Psoas muscle (tissue), 8 donors: ENCODE measurements around the gene HOXC13. TPM values are rescaled to one million over a fixed set of nuclear protein-coding genes. Genes with fewer than 3 reads are reported as not detected.
A peak's percentile ranks its signal among the peaks of the same experiment; 100 is the strongest.

Experiments used
- ATAC-seq, 4 donors: fragments of 200-7000 bp; cut with Tn5 transposase; one replicate each; pipeline ENCODE4 v1.9.1; 2020; ENCODE audit warnings: moderate library complexity in 3 of 4, mild to moderate bottlenecking in 2 of 4
- DNase-seq, 2 donors: peaks; one replicate each; pipeline ENCODE4 v3.0.0-alpha.2; 2020
- H3K27ac ChIP-seq: fragments of 200-600 bp; one replicate; pipeline ENCODE4 v1.8.0; 2022
- H3K27me3 ChIP-seq, 3 donors: fragments of 200-600 bp in 1 of 3; one replicate each; pipeline versions ENCODE4 v1.6.1 to v1.8.0; 2013 to 2022; ENCODE audit warnings: low read length in 2 of 3, mild to moderate bottlenecking in 2 of 3, moderate library complexity in 1 of 3; ENCODE audit not compliant: insufficient read depth in 3 of 3
- H3K36me3 ChIP-seq, 2 donors: fragments of 200-600 bp in 1 of 2; one replicate each; pipeline versions ENCODE4 v1.6.1 to v1.8.0; 2013 to 2022; ENCODE audit warnings: low read depth in 1 of 2, mild to moderate bottlenecking in 1 of 2, moderate library complexity in 1 of 2; ENCODE audit not compliant: insufficient read depth in 1 of 2
- H3K4me1 ChIP-seq: fragments of 200-600 bp; one replicate; pipeline ENCODE4 v1.8.0; 2022
- H3K4me3 ChIP-seq: fragments of 200-600 bp; one replicate; pipeline ENCODE4 v1.8.0; 2022; ENCODE audit warnings: mild to moderate bottlenecking
- H3K9me3 ChIP-seq: fragments of 200-600 bp; one replicate; pipeline ENCODE4 v1.8.0; 2022
- WGBS, 3 donors: extraction: QIAGEN DNeasy Blood & Tissue Kit; methylation state at CpG; one replicate each; pipeline versions ENCODE4 v1.1.6 to v1.1.7; 2013; 5-methylcytosine and 5-hydroxymethylcytosine counted together
- intact Hi-C, 2 donors: fragments of 100-400 bp; cut with DNase I; formaldehyde crosslinking; loops; one replicate each; pipeline versions ENCODE4 v1.11.0 to v1.14.2; 2022
- polyA plus RNA-seq, 3 donors: library from polyadenylated mRNA; stranded (reverse); fragments of 200-250 nt; gene quantifications; one replicate each; pipeline ENCODE4 v1.2.3, GENCODE V29; 2013
- total RNA-seq, 4 donors: library from RNA; stranded (reverse); fragmentation: NEBNext Ultra II Directional in 2 of 4; extraction: Animal tissue kit (Norgen Biotek cat#: 25700) in 2 of 4; gene quantifications; one replicate each; pipeline versions ENCODE4 v1.2.1 to v1.2.4, GENCODE V29; 2021 to 2023
- TF ChIP-seq, protein P1 (sequence below): fragments of 200-600 bp; IDR thresholded peaks from one replicate; pipeline ENCODE4 v1.8.0; 2022; ENCODE audit warnings: antibody characterized with exemption
- donor health status: healthy with polysubstance abuse.
- donor health status: DM: no; HTN: no; CAD: no; lungs with moderate emphysema.
- donor health status: Bipolar disorder and iron deficiency.
- donor health status: healthy.
- donor health status: DM: yes; HTN: yes; CAD: no.
- donor health status: DM: no; HTN: no; CAD: no.
- donor health status: DM: no; HTN: no; CAD: no.
- donor health status: DM: yes; HTN: yes; CAD: no.

Gene HOXC13
- total and polyA plus RNA-seq, 7 donors, result 0.23 TPM; not detected in 6

DNA sequence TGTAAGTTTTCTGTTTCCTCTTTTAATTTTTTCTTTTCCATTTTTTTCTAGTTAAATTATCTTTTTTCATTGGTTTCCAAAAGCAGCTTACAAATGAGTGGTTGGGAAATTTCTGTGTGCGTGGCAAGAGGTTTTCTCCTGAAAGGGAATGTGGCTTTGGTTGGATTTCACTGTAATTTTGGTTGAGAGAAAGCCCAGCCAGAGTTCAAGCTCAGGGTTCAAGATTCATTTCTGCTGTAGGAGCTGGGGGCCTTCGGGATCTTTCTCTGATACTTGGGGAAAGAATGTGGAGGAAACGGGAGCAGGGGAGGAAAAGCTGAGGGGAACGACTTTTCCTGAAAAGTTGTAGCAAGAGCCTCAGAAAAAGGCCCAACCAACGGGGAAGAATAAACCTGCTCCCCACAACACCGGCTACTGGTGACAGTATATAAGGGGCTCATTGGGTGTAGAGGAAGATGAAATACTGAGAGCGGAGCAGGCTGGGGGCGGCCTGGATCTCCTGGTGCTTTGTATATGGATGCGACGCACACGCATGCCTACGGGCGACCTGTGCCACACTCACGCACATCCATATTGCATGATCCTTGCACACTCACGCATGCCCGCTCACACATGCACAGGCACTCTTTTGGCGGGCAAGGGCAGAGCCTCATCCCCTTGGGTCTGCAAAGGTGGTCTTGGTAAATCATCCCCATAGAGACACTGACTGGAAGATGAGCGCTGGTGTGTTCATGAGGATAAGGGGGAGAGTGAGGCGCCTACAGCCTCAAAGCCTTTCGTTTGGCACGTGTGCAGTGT lies 48.3 kb downstream of the HOXC13 start:
- peak overlapping the region; percentile 95 for H3K27ac ChIP-seq
- 13 to 24% (median 13%) methylated on average over 21 of the region's 21 CpGs for WGBS, 3 donors
- H3K36me3 ChIP-seq, result no peaks in the 10 kb centered on the region
- TF ChIP-seq, protein P1, sequence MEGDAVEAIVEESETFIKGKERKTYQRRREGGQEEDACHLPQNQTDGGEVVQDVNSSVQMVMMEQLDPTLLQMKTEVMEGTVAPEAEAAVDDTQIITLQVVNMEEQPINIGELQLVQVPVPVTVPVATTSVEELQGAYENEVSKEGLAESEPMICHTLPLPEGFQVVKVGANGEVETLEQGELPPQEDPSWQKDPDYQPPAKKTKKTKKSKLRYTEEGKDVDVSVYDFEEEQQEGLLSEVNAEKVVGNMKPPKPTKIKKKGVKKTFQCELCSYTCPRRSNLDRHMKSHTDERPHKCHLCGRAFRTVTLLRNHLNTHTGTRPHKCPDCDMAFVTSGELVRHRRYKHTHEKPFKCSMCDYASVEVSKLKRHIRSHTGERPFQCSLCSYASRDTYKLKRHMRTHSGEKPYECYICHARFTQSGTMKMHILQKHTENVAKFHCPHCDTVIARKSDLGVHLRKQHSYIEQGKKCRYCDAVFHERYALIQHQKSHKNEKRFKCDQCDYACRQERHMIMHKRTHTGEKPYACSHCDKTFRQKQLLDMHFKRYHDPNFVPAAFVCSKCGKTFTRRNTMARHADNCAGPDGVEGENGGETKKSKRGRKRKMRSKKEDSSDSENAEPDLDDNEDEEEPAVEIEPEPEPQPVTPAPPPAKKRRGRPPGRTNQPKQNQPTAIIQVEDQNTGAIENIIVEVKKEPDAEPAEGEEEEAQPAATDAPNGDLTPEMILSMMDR, result no peak
- peaks cover 0 to 6% (median 0%) of the 10 kb centered on the region in 3 donors for H3K27me3 ChIP-seq
- intact Hi-C loops, result loop anchor here (2.0 to 10.0 kb wide), 3 partner anchors 218 to 388 kb away; no protein-coding TSS in a partner anchor
- peaks cover 35% of the 10 kb centered on the region for H3K4me1 ChIP-seq
- DNase-seq, result peak in 1 of 2 donors; percentile 41
- no peaks in the 10 kb centered on the region for H3K9me3 ChIP-seq
- ATAC-seq, result no peak
- peak overlapping the region; percentile 79 for H3K4me3 ChIP-seq

DNA sequence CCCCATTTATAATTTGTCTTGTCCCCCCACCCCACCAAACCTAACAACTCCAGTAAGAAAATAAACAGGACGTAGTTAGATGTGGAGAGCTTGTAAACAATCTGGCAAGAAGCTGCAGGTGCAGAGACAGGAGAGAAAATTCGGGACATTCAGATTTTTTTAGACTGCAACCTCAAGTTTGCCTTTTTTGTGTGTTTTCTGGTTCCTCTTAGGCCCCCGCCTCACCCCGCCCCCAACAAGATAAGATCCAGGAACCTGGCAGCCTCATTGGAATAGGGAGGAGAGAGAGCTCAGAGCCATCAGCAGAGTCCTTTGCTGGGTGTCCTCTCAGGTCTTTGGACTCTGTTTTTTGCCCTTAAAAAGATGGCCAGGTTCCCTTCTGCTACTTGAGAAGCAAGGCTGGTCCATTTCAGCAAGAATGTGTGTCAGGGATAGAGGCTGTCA lies 49.2 kb downstream of the HOXC13 start:
- H3K27me3 ChIP-seq, result peaks cover 0 to 4% (median 0%) of the 10 kb centered on the region in 3 donors
- H3K4me3 ChIP-seq, result peak overlapping the region; percentile 79
- 10 to 32% (median 23%) methylated on average over 4 of the region's 4 CpGs for WGBS, 3 donors
- no peaks in the 10 kb centered on the region for H3K9me3 ChIP-seq
- no peak for DNase-seq
- intact Hi-C loops, result loop anchor here (2.0 to 10.0 kb wide), 3 partner anchors 217 to 387 kb away; no protein-coding TSS in a partner anchor
- TF ChIP-seq, protein P1, result no peak
- peaks cover 41% of the 10 kb centered on the region for H3K4me1 ChIP-seq
- H3K27ac ChIP-seq, result peak overlapping the region; percentile 95
- ATAC-seq, result no peak
- H3K36me3 ChIP-seq, result no peaks in the 10 kb centered on the region

DNA sequence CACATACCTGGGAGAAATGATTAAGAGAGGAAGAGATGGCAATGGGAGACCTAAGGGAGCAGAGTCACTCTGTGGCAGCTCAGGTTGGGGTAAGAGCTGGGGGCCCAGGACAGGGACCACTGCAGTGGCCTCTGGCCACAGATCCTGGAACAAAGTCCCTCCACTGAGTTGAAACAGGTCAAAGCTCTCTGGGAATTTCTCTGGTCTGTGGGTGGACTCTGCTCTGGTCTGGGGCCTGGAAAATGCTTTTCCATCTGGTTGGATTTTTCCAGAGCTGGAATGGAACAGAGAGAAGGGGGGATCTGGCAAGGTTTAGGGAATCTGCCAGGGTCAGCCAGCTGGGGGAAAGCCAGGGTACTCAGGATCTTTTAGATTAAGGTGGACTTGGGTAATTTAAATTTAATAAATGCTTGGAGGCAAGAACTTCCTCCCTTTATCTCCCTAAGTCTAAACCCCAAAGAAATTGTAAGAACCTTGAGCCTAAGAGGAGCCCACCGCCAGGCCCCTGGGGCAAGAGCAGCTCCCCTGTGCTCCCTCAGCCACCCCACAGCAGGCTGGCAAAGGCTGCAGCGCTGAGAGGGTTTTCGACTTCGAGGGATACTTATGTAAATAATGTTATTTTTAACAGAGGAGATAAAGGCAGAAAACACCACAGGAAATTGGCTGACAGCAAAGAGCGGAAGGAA lies 50.1 kb downstream of the HOXC13 start:
- peaks cover 41% of the 10 kb centered on the region for H3K4me1 ChIP-seq
- no peaks in the 10 kb centered on the region for H3K36me3 ChIP-seq
- intact Hi-C loops, result loop anchor here (5.0 to 10.0 kb wide), 2 partner anchors 369 to 386 kb away; no protein-coding TSS in a partner anchor
- TF ChIP-seq, protein P1, result no peak
- ATAC-seq, result no peak
- peak in 1 of 2 donors; percentile 44 for DNase-seq
- H3K27me3 ChIP-seq, result peaks cover 0 to 3% (median 0%) of the 10 kb centered on the region in 3 donors
- H3K9me3 ChIP-seq, result no peaks in the 10 kb centered on the region
- peak overlapping the region; percentile 79 for H3K4me3 ChIP-seq
- peak overlapping the region; percentile 95 for H3K27ac ChIP-seq
- 5 to 9% (median 5%) methylated on average over 5 of the region's 5 CpGs for WGBS, 3 donors

DNA sequence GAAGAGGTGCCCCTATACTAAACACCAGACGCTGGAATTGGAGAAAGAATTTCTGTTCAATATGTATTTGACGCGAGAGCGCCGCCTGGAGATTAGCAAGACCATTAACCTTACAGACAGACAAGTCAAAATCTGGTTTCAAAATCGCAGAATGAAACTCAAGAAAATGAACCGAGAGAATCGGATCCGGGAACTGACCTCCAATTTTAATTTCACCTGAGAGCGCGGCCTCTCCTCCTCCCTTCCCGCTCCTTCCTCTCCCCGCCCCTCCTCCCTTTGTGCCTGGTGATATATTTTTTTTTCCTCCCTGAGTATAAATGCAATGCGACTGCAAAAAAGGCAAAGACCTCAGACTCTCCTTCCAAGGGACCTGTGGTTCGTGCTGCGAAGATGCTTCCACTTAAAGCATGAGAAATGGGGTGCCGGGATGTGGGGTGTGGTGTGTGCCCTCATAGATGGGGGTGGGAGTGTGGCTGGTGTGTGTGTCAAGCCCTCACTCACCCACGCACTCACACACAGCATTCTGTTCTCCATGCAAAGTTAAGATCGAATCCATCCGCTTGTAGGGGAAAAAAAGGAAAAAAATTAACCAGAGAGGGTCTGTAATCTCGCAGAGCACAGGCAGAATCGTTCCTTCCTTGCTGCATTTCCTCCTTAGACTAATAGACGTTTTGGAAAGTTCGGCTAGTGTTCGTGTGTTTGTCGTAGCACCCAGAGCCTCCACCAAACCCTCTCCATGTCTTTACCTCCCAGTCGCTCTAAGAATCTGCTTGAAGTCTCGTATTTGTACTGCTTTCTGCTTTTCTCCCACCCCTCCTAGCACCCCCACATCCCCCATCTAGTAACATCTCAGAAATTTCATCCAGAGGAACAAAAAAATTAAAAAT lies 50.8 kb downstream of the HOXC13 start:
- peak overlapping the region; percentile 79 for H3K4me3 ChIP-seq
- no peak for ATAC-seq
- no peaks in the 10 kb centered on the region for H3K9me3 ChIP-seq
- intact Hi-C loops, result loop anchor here (5.0 to 10.0 kb wide), 2 partner anchors 368 to 385 kb away; no protein-coding TSS in a partner anchor
- DNase-seq, result no peak
- no peaks in the 10 kb centered on the region for H3K36me3 ChIP-seq
- 6 to 15% (median 10%) methylated on average over 28 of the region's 28 CpGs for WGBS, 3 donors
- peaks cover 0 to 3% (median 0%) of the 10 kb centered on the region in 3 donors for H3K27me3 ChIP-seq
- H3K27ac ChIP-seq, result peak overlapping the region; percentile 95
- TF ChIP-seq, protein P1, result peak; percentile 44
- peaks cover 41% of the 10 kb centered on the region for H3K4me1 ChIP-seq
